A673 (cell line): ENCODE results near the gene NUTM2G. TPM values are rescaled to one million over a fixed set of nuclear protein-coding genes. Genes with fewer than 3 reads are reported as not detected.
"Not testable (repeated sequence)": the region's sequence is repeated elsewhere in the genome, so short reads cannot be mapped to it uniquely, and the experiment has no call there.

Source experiments
- BruUV-seq: library from RNA; stranded (reverse); fragments of 400-500 nt; replicated peaks from 2 replicates; lab custom pipeline; 2021; lab: Mats Ljungman, UMichigan
- CTCF ChIA-PET: fragments of 300-600 bp; sonication (Branson Sonifier 250); formaldehyde crosslinking; loops from one replicate; lab custom pipeline; 2022; ENCODE audit warnings: antibody characterized with exemption; lab: Charles Lee
- POLR2A ChIA-PET: fragments of 300-600 bp; sonication (Branson Sonifier 250); formaldehyde crosslinking; loops from one replicate; lab custom pipeline; 2022; ENCODE audit warnings: antibody characterized with exemption; ENCODE audit not compliant: low non-redundant PET; lab: Charles Lee
- DNase-seq: peaks from one replicate; pipeline ENCODE4 v3.0.0-alpha.2; 2015; ENCODE audit warnings: low spot score
- H3K27ac ChIP-seq: fragments of 200-600 bp; sonication (generic); 2 replicates; pipeline ENCODE4 v1.5.1; 2016; ENCODE audit warnings: mixed run types, low read depth, mild to moderate bottlenecking, mixed read lengths, antibody characterized with exemption, low read length; ENCODE audit not compliant: poor library complexity, severe bottlenecking
- H3K27me3 ChIP-seq: fragments of 200-600 bp; sonication (generic); replicated peaks from 2 replicates; pipeline ENCODE4 v1.6.1; 2017; ENCODE audit warnings: mixed run types, low read depth, mild to moderate bottlenecking, mixed read lengths, antibody characterized with exemption, low read length; ENCODE audit not compliant: insufficient read depth, poor library complexity
- H3K36me3 ChIP-seq: fragments of 200-600 bp; sonication (generic); 2 replicates; pipeline ENCODE4 v1.6.1; 2016; ENCODE audit warnings: mixed run types, mild to moderate bottlenecking, mixed read lengths, antibody characterized with exemption, low read length; ENCODE audit not compliant: insufficient read depth, poor library complexity, severe bottlenecking
- H3K4me1 ChIP-seq: fragments of 200-600 bp; sonication (generic); 2 replicates; pipeline ENCODE4 v1.6.1; 2017; ENCODE audit warnings: mixed run types, mild to moderate bottlenecking, mixed read lengths, antibody characterized with exemption, low read length; ENCODE audit not compliant: insufficient read depth, poor library complexity, severe bottlenecking
- H3K4me3 ChIP-seq: fragments of 200-600 bp; sonication (generic); 2 replicates; pipeline ENCODE4 v1.5.1; 2016; ENCODE audit warnings: low read depth, mixed run types, mild to moderate bottlenecking, mixed read lengths, low read length; ENCODE audit not compliant: poor library complexity, severe bottlenecking
- H3K9me3 ChIP-seq: fragments of 200-600 bp; sonication (generic); 2 replicates; pipeline ENCODE4 v1.6.1; 2016; ENCODE audit warnings: mixed run types, low read depth, mild to moderate bottlenecking, mixed read lengths, antibody characterized with exemption, low read length; ENCODE audit not compliant: poor library complexity, severe bottlenecking
- EZH2 ChIP-seq: fragments of 200-600 bp; sonication (generic); IDR thresholded peaks from 2 replicates; pipeline ENCODE4 v1.6.1; 2017; ENCODE audit warnings: borderline replicate concordance, low read depth, mild to moderate bottlenecking, mixed read lengths, antibody characterized with exemption, low read length; ENCODE audit not compliant: poor library complexity, severe bottlenecking
- intact Hi-C: fragments of 100-400 bp; cut with micrococcal nuclease; formaldehyde crosslinking; loops from one replicate; pipeline ENCODE4 v1.10.0; 2022; ENCODE audit not compliant: unreplicated experiment
- total RNA-seq: library from RNA; stranded (reverse); gene quantifications from 2 replicates; pipeline ENCODE4 v1.2.3, GENCODE V29; 2021
- TF ChIP-seq, protein P1 (sequence below): fragments of 300-800, 200-600 bp; sonication (generic); conservative IDR thresholded peaks from 2 replicates; pipeline ENCODE4 v1.5.1; 2017; ENCODE audit warnings: low read depth, mild to moderate bottlenecking, antibody characterized with exemption, low read length, moderate library complexity, mixed read lengths

Gene NUTM2G
- total RNA-seq, 1 experiment from 2014 or later: not detected

DNA sequence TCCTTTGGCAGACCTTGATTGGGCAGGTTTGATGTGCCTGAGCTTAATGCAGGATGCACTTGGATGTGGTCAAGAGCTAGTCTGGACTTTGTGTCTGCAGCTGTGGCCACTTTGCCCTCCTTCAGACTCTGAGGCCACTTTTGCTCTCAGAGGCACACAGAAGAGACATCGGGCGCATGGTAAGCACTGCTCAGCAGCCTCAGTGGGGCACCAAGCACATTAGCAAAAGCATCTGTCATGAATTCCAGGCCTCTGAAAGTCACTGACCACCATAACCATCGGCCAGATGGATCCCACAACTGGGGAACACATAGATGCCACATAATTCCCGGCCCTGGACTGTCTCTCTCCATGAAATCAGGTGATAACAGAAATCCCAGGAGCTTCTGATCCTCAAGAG, 40.1 kb upstream of the NUTM2G start:
- POLR2A ChIA-PET: no interaction called here
- CTCF ChIA-PET: no interaction called here
- intact Hi-C loops: no loop called here

DNA sequence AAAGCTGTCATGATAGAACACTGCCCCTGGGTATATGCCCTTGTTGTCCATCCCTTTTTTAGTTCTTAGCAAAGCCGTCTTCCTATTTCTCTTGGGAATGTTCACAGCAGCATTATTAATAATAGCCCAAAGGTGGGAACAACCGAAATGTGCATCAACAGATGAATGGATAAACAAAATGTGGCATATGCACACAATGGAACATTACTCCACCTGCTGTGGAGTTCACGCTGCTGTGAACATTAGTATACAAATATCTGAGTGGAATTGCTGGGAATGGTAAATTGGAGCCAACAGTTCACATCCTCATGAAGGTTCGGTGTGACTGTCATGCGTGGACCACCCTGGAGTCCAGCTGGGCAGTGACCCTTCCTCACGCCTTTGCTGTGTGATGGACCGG, 36.5 kb upstream of the NUTM2G start:
- intact Hi-C loops: no loop called here
- CTCF ChIA-PET: no interaction called here
- H3K4me1 ChIP-seq: no peaks in the 10 kb centered on the region
- no peaks in the 10 kb centered on the region for H3K9me3 ChIP-seq
- TF ChIP-seq EZH2: no peak
- TF ChIP-seq, protein P1, sequence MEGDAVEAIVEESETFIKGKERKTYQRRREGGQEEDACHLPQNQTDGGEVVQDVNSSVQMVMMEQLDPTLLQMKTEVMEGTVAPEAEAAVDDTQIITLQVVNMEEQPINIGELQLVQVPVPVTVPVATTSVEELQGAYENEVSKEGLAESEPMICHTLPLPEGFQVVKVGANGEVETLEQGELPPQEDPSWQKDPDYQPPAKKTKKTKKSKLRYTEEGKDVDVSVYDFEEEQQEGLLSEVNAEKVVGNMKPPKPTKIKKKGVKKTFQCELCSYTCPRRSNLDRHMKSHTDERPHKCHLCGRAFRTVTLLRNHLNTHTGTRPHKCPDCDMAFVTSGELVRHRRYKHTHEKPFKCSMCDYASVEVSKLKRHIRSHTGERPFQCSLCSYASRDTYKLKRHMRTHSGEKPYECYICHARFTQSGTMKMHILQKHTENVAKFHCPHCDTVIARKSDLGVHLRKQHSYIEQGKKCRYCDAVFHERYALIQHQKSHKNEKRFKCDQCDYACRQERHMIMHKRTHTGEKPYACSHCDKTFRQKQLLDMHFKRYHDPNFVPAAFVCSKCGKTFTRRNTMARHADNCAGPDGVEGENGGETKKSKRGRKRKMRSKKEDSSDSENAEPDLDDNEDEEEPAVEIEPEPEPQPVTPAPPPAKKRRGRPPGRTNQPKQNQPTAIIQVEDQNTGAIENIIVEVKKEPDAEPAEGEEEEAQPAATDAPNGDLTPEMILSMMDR: no peak
- no peak overlapping the region for H3K4me3 ChIP-seq
- no peak for DNase-seq
- no peak overlapping the region for H3K27ac ChIP-seq
- no peaks in the 10 kb centered on the region for H3K27me3 ChIP-seq
- no TSS peak for BruUV-seq
- peaks cover 4% of the 10 kb centered on the region for H3K36me3 ChIP-seq
- POLR2A ChIA-PET: no interaction called here

More for the DNA sequence above, 40.1 kb upstream of the NUTM2G start:
- no peaks in the 10 kb centered on the region for H3K27me3 ChIP-seq
- no peak for TF ChIP-seq EZH2
- TF ChIP-seq, protein P1: no peak
- H3K4me3 ChIP-seq: no peak overlapping the region
- no peaks in the 10 kb centered on the region for H3K9me3 ChIP-seq
- BruUV-seq: no TSS peak
- H3K4me1 ChIP-seq: no peaks in the 10 kb centered on the region
- H3K36me3 ChIP-seq: peaks cover 4% of the 10 kb centered on the region
- H3K27ac ChIP-seq: no peak overlapping the region
- DNase-seq: no peak

DNA sequence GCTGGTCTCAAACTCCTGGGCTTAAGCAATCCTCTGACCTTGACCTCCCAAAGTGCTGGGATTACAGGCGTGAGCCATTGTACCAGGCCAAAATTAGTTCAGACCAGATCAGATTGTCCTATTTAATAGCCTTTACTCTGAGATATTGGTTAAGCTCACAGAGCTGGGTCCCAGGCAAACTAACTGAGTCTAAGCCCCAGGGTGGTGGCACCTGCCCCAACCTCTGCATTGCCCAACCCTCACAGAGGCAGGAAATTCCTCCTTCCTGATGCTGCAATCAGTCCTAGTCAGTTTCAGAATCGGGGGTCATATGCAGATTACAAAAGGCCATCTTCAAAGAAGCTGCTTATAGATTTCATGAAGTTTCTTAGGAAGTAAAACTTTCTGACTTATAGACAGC, 28.6 kb upstream of the NUTM2G start:
- H3K9me3 ChIP-seq, POLR2A ChIA-PET, CTCF ChIA-PET, H3K36me3 ChIP-seq, DNase-seq, BruUV-seq, H3K4me3 ChIP-seq, H3K27ac ChIP-seq, intact Hi-C loops, H3K4me1 ChIP-seq, H3K27me3 ChIP-seq: not testable (repeated sequence)

DNA sequence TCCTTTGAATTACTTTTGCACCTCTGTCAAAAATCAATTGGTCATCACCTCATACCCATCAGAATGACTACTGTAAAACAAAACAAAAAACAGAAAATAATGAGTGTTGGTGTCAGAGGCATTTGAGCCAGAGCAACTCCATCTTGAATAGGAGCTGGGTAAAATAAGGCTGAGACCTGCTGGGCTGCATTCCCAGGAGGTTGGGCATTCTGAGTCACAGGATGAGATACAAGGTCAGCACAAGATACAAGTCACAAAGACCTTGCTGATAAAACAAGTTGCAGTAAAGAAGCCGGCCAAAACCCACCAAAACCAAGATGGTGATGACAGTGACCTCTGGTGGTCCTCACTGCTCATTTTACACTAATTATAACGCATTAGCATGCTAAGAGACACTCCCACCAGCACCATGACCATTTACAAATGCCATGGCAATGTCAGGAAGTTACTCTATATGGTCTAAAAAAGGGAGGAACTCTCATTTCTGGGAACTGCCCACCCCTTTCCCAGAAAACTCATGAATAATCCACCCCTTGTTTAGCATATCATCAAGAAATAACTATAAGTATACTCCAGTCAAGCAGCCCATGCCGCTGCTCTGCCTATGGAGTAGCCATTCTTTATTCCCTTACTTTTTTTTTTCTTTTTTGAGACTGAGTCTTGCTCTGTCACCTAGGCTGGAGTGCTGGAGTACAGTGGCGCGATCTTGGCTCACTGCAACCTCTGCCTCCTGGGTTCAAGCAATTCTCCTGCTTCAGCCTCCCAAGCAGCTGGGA, 23.5 kb upstream of the NUTM2G start:
- H3K27me3 ChIP-seq, H3K36me3 ChIP-seq, H3K4me1 ChIP-seq, DNase-seq, POLR2A ChIA-PET, H3K27ac ChIP-seq, BruUV-seq, intact Hi-C loops, CTCF ChIA-PET, H3K4me3 ChIP-seq, H3K9me3 ChIP-seq: not testable (repeated sequence)

DNA sequence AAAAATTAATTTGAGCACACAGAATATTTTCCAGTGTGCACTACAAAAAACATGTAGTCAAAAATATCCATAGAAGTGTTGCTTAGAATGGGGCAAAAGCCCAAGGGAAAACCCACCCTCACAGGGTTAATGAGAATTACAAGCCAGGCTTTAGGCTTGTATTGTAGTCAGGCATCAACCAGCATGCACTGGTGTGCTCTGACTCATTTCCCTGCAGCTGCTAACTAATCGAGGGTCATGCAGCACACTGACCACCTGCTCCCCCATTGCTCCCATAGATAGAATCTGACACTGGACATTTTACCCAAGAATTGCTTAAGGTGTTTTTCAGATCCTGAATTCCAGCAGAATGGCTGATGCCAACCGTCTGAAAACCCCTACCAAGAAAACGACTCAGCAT, 20.2 kb upstream of the NUTM2G start:
- H3K36me3 ChIP-seq, H3K9me3 ChIP-seq, DNase-seq, POLR2A ChIA-PET, BruUV-seq, H3K4me3 ChIP-seq, H3K27me3 ChIP-seq, intact Hi-C loops, H3K27ac ChIP-seq, CTCF ChIA-PET, H3K4me1 ChIP-seq: not testable (repeated sequence)

DNA sequence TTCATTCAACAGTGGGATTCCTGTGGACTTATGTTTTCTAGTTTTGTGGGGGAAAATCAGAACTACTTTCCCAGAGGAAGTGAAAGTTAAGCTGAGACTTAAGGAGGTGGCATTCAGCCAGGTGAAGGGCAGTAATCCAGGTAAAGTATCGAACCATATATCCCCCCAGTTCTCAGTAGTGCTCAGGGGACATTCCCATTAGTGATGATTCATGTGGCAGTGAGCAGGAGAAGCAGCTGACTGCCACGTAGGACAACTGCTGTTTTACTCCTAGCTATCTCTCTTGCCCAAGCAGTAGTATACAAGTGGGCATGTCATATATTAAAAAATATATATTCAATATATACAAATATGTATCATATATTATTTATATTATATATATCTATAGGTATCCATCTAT, 13.1 kb upstream of the NUTM2G start:
- BruUV-seq, POLR2A ChIA-PET, DNase-seq, CTCF ChIA-PET, H3K4me3 ChIP-seq, H3K27me3 ChIP-seq, H3K27ac ChIP-seq, H3K36me3 ChIP-seq, H3K4me1 ChIP-seq, H3K9me3 ChIP-seq, intact Hi-C loops: not testable (repeated sequence)
